Renal cortical epithelial cell (primary cell): ENCODE data around the gene DDX5. TPM values are rescaled to one million over a fixed set of nuclear protein-coding genes. Genes with fewer than 3 reads are reported as not detected.
A peak's percentile ranks its signal among the peaks of the same experiment; 100 is the strongest.
"Not testable (repeated sequence)": the region's sequence is repeated elsewhere in the genome, so short reads cannot be mapped to it uniquely, and the experiment has no call there.

Experiments used
- DNase-seq: peaks from one replicate; pipeline ENCODE4 v3.0.0-alpha.2; 2011; ENCODE audit warnings: low read depth
- total RNA-seq: library from RNA; depleted of rRNA; stranded (reverse); fragments of >200 nt; gene quantifications from 2 replicates; pipeline ENCODE4 v1.2.3, GENCODE V29; 2014

Gene DDX5
- total RNA-seq, 1 donor from 2014 or later = 745 TPM

DNA sequence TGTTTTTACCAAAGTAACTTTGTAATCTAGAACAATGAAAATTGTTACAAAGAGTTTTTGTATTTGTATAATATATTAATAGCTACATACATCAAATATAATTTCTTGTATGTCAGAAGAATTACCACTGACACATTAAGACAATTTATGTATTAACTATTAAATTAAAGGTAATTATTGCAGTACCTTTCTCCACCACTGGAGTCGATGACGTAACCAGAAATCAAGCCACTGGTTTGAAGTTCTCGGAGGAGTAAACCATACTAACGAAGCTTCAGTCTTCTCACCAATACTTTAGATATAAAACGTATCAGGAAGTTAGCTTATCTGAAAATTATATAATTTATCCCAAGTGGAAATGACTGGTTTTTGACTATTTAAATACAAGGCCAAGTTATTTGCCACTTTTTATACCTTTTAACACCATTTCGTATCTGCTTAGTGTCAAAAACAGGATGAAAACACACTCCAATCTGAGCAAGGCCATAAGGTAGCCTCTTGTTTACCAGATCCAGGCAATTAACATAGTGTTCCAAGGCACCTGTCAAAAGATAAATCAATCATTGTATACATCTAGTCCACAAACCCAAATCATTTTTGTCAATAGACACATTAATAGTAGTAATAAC is 13.5 kb downstream of the DDX5 start:
- DNase-seq = no peak

DNA sequence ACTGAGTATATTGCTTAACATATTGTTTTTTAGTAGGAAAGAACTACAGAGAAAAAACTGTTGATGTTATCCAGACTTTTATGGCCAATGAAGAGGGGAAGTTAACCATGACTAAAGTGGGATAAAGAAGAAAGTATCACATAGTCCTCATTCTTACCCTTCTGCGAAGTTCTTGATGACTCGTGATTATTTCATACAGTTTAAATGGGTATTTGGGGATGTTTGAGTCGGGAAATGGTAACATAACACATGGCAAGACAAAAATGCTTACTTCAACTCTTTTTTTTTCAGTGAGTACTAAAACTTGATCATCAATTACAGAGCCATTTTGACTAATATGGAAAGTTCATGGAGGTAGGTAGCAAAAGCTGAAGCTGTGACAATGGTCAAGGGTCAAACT is 14.1 kb downstream of the DDX5 start:
- peak; percentile 73 for DNase-seq

DNA sequence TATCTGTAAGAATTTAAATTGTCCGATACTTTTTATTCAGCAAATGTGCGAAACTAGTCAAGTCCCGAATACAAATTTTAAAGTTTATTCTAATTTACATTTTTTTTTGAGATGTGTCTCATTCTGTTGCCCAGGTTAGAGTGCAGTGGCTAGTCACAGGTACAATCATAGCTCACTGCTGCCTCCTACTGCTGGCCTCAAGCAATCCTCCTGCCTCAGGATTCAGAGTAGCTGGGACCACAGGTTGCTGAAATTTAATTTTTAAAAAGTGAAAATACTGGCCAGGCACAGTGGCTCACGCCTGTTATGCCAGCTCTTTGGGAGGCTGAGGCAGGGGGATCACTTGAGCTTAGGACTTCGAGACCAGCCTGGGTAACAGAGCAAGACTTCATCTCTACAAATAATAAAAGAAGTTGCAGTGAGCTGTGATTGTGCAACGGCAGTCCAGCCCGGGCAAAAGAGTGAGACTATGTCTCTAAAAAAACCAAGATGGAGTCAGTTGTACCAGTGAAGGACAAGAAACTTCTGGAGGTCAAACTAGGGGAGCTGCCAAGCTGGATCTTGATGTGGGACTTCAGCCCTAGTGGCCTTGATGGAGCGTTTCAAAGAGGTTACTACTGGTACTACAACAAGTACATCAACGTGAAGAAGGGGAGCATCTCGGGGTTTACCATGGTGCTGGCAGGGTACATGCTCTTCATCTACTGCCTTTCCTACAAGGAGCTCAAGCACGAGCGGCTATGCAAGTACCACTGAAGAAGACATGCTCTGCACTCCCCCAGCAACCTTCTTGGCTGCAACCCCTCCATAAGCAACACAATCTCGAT is 14.8 kb downstream of the DDX5 start:
- DNase-seq = peak; percentile 39

DNA sequence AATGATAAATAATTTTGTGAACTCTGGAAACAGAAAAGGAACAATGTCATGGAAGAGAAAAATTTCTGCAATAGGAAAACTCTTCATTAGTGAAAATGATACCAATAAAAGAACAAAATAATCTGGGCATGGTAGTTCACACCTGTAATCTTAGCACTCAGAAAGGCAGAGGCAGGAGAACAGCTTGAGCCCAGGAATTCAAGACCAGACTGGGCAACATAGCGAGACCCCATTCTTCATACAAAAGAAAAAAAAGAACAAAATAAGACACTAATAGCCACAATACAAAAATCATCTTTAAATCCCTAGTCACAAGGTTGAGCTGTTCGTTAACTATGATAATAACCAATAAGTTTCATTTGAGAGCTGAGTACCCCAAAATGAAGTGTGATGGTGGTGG is 17.8 kb downstream of the DDX5 start:
- no peak for DNase-seq

DNA sequence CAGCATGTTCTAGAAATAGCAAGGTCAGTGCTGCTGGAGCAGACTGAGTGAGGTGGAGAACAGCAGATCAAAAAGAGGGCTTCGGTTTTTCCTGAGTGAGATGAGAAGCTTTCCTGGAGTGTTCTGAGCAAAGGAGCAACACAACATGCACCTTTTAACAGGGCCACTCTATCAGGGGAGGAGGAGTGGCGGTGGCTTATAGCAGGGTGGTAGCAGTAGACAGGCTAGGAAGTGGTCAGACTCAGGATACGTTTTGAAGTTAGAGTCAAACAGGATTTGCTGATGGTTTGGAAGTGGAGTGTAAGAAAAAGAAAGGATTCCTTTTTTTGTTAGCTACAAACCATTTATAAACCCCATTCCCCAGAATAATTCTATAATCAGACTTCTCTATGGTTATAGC is 21.7 kb downstream of the DDX5 start:
- no peak for DNase-seq

DNA sequence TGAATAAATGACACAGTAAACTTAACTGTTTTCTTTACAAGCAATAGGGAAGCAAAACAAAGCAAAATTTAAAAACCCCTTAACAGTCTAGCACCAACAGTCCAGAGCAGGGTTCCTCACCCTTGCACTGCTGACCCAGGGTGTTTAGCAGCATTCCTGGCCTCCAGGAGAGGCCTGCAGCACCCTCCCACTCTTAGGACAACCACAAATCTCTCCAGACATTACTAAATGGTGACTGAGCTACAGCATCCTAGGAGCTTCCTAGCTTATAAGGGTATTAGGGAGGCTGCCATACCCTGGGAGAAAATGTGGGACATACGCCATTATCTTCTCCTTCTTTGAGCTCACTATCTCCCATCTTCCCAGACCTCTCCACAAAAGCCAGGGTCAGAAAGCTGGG is 25.1 kb downstream of the DDX5 start:
- DNase-seq = no peak

DNA sequence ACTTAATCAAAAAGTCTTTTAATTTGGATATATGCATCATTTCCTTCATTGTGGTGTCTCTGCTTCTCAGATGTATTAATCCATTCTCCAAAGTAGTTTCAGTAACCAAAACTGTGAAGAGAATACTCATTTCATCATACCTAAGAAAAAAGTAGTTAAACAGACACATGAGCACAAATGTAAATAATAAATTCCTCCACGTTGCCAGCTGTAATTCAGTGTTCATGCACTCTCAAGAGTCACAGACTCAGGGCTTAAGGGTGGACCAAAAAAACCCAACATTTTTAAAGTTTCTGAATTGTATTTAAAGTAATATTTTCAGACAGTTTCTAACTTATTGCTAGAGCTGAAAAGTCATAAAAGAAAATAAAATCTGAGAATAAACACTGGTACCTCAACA is 28.2 kb downstream of the DDX5 start:
- DNase-seq = no peak

DNA sequence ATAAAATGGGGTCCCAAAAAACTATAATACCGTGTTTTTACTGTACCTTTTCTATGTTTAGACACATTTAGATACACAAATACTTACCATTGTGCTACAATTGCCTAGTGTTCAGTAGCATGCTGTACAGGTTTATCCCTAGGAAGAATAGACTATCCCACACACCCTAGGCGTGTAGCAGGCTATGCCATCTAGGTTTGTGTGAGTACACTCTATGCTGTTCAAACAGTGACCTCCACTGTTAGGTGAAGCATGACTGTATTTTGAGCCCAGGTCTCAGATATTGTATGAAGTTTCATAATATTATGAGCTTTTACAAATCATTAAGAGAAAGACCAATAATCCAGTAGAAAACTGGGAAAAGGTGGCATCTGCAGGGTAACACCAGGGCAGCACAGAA is 33.5 kb downstream of the DDX5 start:
- DNase-seq = no peak

DNA sequence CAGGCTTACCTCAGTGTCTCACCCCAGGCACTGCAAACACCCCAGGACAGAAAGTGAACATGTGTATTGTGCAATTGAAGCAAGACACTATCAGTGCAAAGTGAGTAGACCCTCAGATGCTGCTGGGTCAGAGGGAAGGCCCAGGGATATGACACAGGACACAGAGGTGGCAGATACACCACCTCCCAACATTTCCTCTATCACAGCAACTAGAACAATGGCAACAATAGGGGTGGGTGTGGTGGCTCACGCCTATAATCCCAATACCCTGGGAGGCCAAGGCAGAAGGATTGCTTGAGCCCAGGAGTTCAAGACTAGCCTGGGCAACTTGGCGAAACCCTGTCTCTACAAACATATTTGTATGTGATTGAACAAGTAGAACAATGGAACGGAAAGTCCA is 34.6 kb downstream of the DDX5 start:
- DNase-seq = no peak

DNA sequence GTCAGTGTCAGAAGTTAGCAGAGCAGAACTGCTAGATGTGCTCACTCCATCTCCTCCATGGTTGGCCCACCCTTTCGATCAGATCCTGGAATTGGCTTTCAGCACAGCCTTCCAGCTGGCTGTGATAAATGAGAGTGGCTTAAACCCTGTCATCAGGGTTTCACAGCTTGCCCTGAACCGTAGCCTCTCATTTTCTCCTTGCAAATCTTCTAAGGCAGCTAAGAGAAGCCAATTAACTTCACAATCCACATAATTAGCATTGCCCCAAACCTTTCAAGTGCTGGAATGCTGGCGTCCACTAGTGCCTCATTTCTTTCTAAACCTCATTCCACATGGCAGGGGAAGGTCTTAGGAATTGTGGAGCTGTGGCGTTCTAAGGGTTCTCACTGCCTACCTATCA is 35.5 kb downstream of the DDX5 start:
- DNase-seq = no peak

DNA sequence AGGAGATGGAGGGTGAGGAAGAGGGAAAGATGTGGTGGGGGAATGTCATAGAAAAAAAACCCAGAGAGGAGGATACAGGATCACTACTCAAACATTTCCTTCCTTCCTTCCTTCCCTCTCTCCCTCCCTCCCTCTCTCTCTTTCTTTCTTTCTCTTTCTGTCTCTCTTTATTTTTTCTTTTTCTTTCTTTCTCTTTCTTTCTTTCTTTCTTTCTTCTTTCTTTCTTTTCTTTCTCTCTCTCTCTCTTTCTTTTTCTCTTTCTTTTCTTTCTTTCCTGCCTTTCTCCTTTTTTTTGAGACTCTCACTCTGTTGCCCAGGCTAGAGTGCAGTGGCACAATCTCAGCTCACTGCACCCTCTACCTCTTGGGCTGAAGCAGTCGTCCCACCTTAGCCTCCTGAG is 39.3 kb downstream of the DDX5 start:
- DNase-seq = not testable (repeated sequence)

DNA sequence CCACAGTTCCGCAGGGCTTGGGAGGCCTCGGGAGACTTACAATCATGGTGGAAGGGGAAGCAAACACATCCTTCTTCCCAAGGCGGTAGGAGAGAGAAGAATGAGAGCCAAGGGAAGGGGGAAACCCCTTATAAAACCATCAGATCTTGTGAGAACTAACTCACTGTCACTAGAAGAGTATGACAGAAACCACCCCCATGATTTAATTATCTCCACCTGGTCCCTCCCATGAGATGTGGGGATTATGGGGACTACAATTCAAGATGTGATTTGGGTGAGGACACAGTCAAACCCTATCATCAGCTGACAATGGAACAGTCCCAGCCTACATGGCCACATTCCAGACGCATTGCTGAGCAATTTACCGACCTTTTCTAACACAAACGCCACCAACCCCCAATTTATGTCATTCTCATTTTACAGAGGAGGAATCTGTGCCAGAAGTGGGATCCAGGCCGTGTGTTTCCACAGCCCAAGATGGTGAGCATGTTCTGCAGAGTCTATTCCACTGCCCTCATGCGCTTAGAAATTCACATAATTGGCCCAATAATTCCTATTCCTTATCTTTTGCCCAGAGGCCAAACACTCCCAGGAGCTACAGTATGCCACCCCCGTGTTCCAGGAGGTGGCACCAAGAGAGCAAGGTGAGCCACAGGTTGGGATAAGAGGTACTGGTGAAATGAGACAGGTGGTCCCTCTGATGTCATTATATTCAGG is 39.9 kb downstream of the DDX5 start:
- no peak for DNase-seq

DNA sequence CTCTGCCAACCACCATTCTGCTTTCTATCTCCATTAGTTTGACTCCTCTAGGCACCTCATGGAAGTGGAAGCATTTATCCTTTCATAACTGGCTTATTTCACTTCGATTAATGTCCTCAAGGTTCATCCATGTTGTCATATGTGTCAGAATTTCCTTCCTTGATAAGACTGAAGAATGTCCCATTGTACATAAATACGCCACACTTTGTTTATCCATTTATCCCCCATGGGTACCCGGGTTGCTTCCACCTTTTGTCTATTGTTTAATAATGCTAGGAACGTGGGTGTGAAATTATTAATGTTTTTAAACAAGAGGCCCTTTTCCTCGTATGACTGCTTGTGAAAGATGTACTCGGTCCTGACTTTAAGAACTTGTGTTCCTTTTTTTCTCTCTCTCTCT is 44.3 kb downstream of the DDX5 start:
- no peak for DNase-seq

DNA sequence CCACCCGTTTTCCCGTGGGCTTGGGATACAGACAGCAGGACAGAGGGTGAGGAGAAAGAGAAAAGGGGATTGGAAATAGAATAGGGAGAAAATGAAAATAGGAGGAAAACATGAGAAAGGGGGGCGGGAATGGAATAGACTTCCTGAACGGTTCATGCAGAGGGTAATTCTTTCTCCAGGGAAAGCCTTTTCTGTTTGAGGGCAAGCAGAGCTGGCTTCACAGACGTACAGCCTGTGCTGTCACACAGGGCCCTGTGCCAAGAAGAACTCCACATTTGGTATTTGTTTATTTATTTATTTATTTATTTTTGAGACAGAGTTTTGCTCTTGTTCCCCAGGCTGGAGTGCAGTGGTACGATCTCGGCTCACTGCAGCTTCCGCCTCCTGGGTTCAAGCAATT is 45.1 kb downstream of the DDX5 start:
- no peak for DNase-seq

DNA sequence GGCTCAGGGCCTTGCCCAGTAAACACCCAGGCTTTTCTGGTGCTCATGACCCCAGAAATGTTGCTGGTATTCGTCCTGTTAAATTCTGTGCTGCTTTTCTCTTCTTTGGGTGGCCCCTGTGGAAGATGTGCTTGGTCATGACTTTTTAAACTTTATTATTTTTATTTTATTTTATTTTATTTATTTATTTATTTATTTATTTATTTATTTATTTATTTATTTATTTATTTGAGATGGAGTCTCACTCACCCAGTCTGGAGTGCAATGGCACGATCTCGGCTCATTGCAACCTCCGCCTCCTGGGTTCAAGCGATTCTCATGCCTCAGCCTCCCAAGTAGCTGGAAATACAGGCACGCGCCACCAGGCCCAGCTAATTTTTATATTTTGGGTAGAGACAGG is 46.3 kb downstream of the DDX5 start:
- not testable (repeated sequence) for DNase-seq

DNA sequence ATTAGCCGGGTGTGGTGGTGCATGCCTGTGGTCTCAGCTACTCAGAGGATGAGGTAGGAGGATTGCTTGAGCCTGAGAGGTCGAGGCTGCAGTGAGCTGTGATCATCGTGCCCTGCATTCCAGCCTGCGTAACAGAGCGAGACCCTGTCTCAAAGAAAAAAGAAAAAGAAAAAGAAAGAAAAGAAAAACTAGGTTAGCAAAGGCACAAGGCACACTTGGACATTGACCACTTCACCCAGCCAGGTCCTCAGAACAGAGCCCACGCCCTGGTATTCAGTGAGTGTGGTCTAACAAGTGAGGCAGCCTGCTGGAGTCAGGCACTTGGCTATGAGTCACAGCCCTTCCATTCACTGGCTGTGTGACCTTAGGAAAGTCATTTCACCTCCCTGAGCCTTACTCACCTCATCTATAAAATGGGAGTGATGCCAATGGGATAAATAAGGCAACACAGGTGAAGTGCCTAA is 46.8 kb downstream of the DDX5 start:
- DNase-seq = peak; percentile 67

DNA sequence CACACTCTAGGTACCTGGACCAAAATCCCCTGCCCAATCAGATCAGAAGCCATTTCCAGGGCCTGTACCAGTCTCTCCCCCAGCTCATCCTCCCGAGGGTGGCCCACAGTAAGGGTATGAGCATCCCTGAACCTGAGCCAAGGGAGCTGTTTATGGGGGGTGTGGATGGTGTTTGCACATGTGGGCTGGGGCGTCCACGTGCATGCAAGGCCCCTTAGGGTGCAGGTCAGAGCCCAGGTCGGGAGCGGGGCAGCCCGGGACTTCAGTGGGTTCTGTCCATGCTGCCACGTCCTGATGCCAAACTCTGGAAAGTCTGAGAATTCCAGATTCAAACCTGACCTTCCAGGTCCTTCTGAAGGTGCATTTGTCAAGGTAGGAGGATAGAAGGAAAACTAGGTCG is 47.3 kb downstream of the DDX5 start:
- DNase-seq = no peak

DNA sequence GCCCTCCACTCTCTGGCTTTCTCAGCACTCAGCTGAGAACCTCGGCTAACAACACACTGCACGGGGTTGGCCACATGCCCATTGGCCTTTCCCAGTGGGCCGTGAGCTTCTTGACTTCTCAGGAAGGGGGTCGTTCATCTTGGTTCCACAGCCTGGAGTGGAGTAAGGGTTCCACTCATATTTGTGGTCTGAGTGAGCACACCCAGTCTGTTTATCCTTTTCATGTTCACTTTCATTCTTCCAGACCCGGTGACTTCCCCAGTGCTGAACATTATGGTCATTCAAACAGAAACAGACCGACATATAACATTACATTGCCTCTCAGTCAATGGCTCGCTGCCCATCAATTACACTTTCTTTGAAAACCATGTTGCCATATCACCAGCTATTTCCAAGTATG is 48.9 kb downstream of the DDX5 start:
- peak; percentile 54 for DNase-seq

DNA sequence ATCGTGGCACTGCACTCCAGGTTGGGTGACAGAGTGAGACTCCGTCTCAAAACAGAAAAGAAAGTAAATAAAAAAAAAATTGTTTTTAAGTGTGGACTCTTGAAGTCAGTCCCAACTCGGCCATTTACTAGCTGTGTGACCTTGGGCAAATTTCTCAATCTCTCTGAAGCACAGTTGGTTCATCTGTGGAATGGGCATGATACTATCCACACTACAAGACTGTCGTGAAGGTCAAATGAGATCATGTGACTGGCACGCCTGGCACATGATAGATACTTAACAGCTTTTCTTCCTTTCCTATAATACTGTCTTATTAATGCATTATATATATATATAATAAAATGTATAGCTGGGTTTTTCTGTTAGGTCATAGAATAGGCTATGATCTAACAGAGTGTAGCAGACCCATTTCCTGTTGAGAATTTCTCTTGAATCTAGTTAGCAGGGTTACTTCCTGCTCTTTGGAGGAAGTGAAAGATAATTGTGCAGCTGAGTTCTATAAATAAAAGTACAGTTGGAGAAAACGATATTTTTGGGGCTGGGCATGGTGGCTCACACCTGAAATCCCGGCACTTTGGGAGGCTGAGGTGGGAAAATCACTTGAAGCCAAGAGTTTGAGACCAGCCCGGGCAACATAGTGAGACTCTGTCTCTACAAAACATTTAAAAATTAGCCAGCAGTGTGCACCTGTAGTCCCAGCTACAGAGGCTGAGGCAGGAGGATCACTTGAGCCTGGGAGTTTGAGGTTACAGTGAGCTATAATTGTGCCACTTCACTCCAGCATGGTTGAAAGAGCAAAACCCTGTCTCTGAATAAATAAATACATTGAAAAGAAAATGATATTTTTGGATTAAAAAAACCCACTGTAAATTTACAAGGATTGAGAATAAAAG is 49.9 kb downstream of the DDX5 start:
- no peak for DNase-seq

DNA sequence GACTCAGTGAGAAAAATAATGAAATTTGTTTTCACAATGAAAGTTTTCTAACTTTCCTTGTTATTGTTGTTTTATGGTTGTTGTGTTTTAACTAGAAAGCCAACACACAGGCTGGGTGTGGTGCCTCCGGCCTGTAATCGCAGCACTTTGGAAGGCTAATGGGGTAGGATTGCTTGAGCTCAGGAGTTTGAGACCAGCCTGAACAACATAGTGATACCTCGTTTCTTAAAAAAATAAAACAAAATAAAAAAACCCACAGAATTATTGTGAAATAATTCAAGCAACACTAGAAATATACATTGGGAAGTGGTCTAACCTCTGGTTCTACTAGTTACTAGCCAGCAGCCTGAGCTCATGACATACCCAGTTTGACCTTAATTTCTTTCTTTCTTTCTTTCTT is 56.5 kb downstream of the DDX5 start:
- DNase-seq = no peak

DNA sequence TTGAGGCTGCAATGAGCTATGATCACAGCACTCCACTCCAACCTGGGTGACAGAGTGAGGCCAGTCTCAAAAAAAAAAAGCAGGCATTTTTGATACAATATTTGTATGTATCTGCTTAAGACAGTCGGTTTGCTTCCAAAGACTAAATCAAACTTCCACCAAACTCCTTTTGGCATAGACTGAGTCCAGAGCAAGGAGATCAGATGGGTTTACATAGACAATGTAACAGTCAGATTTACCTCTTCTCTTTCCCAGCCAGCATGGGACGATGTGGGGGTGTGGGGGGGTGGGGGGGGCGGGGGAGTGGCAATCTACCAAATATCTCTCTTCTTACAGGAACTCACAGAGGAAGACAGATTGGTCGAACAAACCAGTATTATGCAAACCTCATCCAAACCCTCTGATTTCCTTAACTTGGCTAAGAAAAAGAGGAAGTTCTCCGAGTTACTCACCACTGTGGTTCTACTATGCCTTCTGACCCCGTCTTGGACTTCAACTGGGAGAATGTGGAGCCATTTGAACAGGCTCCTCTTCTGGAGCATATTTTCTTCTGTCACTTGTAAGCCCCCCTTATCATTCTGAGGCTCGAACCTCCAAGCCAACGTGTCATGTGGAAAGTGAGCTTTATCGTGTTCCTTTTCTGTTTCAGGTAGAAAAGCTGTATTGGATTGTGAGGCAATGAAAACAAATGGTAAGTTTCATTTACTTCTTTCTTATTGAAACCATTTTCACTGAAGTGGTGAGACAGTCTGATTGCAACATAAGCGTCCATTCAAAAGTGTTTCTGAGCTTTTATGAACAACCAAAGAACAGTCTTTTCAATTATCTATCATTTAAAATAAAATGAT is 57.2 kb downstream of the DDX5 start, which contains the start of gene MILR1:
Gene MILR1, plus strand, starts transcription at position 451 of the 848 bp plus-strand sequence. Its CDS starts 54 bp downstream, at position 505.
- peak; percentile 83 for DNase-seq
